ENCODE measurements around the gene C1QTNF12. TPM values are rescaled to one million over a fixed set of nuclear protein-coding genes. Genes with fewer than 3 reads are reported as not detected.

The C1QTNF12 gene
- total and polyA plus RNA-seq, 2 of the 8 experiments (the other 6 are each of a cell fraction or from before 2014, with no cell fraction given): 2.1 to 3.7 TPM

- H3K23ac ChIP-seq (ENCODE audit: insufficient read length): no peak overlapping the region
- no peak overlapping the region for H2BK12ac ChIP-seq (ENCODE audit: low read depth, low read length)
- H2BK15ac ChIP-seq (ENCODE audit: low read length): no peak overlapping the region
- H2BK20ac ChIP-seq (ENCODE audit: low read length): no peak overlapping the region
- no peak overlapping the region for H3K4me2 ChIP-seq (ENCODE audit: insufficient read depth in 1 of 2, low read depth in 2 of 2, low read length in 2 of 2)
- H3K36me3 ChIP-seq (ENCODE audit: control insufficient read depth in 2 of 4, insufficient read depth in 4 of 4, low read length in 3 of 4): no peaks in the 10 kb centered on the region
- WGBS, 2 experiments (ENCODE audit: extremely low coverage in 1 of 2, insufficient coverage in 1 of 2, insufficient read length in 1 of 2, insufficient replicate concordance in 2 of 2, low coverage in 1 of 2, low lambda C conversion rate in 2 of 2, missing lambda C conversion rate in 1 of 2): 93% methylated on average over 25 of the region's 26 CpGs; no CpG with 5 or more reads in 1 of the 2 experiments
- H4K91ac ChIP-seq (replicated peaks; ENCODE audit: insufficient read length, low read length): no peak overlapping the region
- no peak overlapping the region for H4K8ac ChIP-seq (ENCODE audit: extremely low read depth, insufficient read depth, low read length)
- FAIRE-seq: no peak
- no peak overlapping the region for H2BK5ac ChIP-seq (ENCODE audit: low read depth, low read length)
- H3K27me3 ChIP-seq (replicated peaks in 1 of 4; ENCODE audit: control insufficient read depth in 3 of 4, extremely low read depth in 1 of 4, insufficient read depth in 3 of 4, low read length in 3 of 4): peaks cover 2 to 12% (median 7%) of the 10 kb centered on the region in 4 experiments; a peak in 6 of 7 replicates
- ChIA-PET CTCF (ENCODE audit: partially characterized antibody) (interaction anchor here (0.6 to 1.3 kb wide), 5 partner anchors 14 to 275 kb away, joined by 3 to 4 read pairs (median 3); partner anchors contain the start of gene PLEKHN1), POLR2A (ENCODE audit: partially characterized antibody) (interaction anchor here (0.6 to 2.4 kb wide), 6 partner anchors 10 to 909 kb away, joined by 3 to 12 read pairs (median 3); partner anchors contain the start of genes B3GALT6 and SDF4)
- no peak overlapping the region for H2BK120ac ChIP-seq (replicated peaks; ENCODE audit: low read depth, low read length)
- H2AFZ ChIP-seq (ENCODE audit: low read length): no peak overlapping the region
- no peak overlapping the region for H3K56ac ChIP-seq (replicated peaks; ENCODE audit: insufficient read length, low read depth, low read length)
- DNase-seq (ENCODE audit: low read depth in 1 of 2, low spot score in 2 of 2): no peak
- H3K4ac ChIP-seq (replicated peaks; ENCODE audit: insufficient read length, low read depth, low read length): no peak overlapping the region
- no peaks in the 10 kb centered on the region for H3K9me3 ChIP-seq (ENCODE audit: insufficient read depth in 2 of 2, low read depth in 1 of 2, low read length in 1 of 2)
- no peak overlapping the region for H3K14ac ChIP-seq (ENCODE audit: insufficient read length)
- H3K79me2 ChIP-seq (ENCODE audit: control insufficient read depth in 1 of 2, insufficient read depth in 2 of 2, low read length in 2 of 2): no peaks in the 10 kb centered on the region
- H3K4me1 ChIP-seq (replicated peaks in 1 of 4; ENCODE audit: control insufficient read depth in 3 of 4, insufficient read depth in 4 of 4, low read length in 3 of 4): peaks cover 0 to 10% (median 4%) of the 10 kb centered on the region in 4 experiments; a peak in 5 of 7 replicates
- no peaks in the 10 kb centered on the region for H3K79me1 ChIP-seq (ENCODE audit: low read depth, low read length)
- H3K18ac ChIP-seq (ENCODE audit: extremely low read depth, low read length): no peak overlapping the region
- no peak overlapping the region for H2AK5ac ChIP-seq (ENCODE audit: low read depth, low read length)
- H4K5ac ChIP-seq (ENCODE audit: insufficient read length, low read depth, low read length): no peak overlapping the region
- TF ChIP-seq KDM1A (IDR thresholded peaks at IDR 0.05; ENCODE audit: borderline replicate concordance, low read length) (no peak), TCF12 (IDR thresholded peaks at IDR 0.05; ENCODE audit: low read depth, low read length) (no peak), FOSL1 (IDR thresholded peaks at IDR 0.05; ENCODE audit: insufficient read depth, low read depth, low read length) (no peak), CBX5 (IDR thresholded peaks at IDR 0.05; ENCODE audit: low read depth, low read length) (no peak), KDM4A (IDR thresholded peaks at IDR 0.05; ENCODE audit: low read depth, low read length, severe bottlenecking) (no peak), E2F6 (IDR thresholded peaks at IDR 0.05) (no peak), POLR2A (IDR thresholded peaks at IDR 0.05; ENCODE audit: control extremely low read depth in 1 of 2, low read depth in 2 of 2, low read length in 2 of 2) (no peak), SAP30 (IDR thresholded peaks at IDR 0.05; ENCODE audit: insufficient read depth, insufficient replicate concordance, low read length) (no peak), RBBP5 (IDR thresholded peaks at IDR 0.05; ENCODE audit: borderline replicate concordance, low read depth, low read length) (no peak), CTBP2 (IDR thresholded peaks at IDR 0.05; ENCODE audit: borderline replicate concordance, insufficient read depth, insufficient read length, low read length) (no peak)
- H4K20me1 ChIP-seq (replicated peaks in 1 of 2; ENCODE audit: control insufficient read depth in 1 of 2, insufficient read depth in 2 of 2, low read length in 2 of 2): peaks cover 2 to 7% of the 10 kb centered on the region in 2 experiments
- no peak overlapping the region for H3K27ac ChIP-seq (ENCODE audit: low read depth, low read length)
- H3K4me3 ChIP-seq (ENCODE audit: extremely low read depth in 1 of 4, insufficient read depth in 2 of 4, low read depth in 3 of 4, low read length in 4 of 4): no peak overlapping the region
- no peaks in the 10 kb centered on the region; the same call in 1 of the 2 replicates for H3K23me2 ChIP-seq (ENCODE audit: low read depth, low read length)
- H3K9ac ChIP-seq (replicated peaks in 1 of 4; ENCODE audit: extremely low read depth in 1 of 4, low read depth in 3 of 4, low read length in 3 of 4): no peak overlapping the region
Observed at GRCh38 chr1:1241588-1242219, 4.8 kb downstream of the C1QTNF12 start.
